HG03469 (cell line): Measurements from ENCODE around the gene SWT1.

Source experiments
- ATAC-seq: cut with Tn5 transposase; IDR thresholded peaks from one replicate; pipeline ENCODE4 v1.9.1; 2021; ENCODE audit warnings: mild to moderate bottlenecking, moderate library complexity, moderate number of reproducible peaks; ENCODE audit not compliant: unreplicated experiment

Gene SWT1

GRCh38 chr1:185156854-185157598 is at the start of gene SWT1, which contains the start of gene TRMT1L:
Gene SWT1, plus strand, starts transcription at chr1:185157167. Its CDS starts 3,675 bp downstream, at chr1:185160842.
Gene TRMT1L, minus strand, starts transcription at chr1:185156953. Its CDS starts 241 bp downstream, at chr1:185156712.
- peak; percentile 88 for ATAC-seq

GRCh38 chr1:185108321-185108720 is 48.6 kb upstream of the SWT1 start:
- ATAC-seq, result no peak

GRCh38 chr1:185110145-185110544 is 46.8 kb upstream of the SWT1 start:
- no peak for ATAC-seq

GRCh38 chr1:185111873-185112272 is 45.1 kb upstream of the SWT1 start:
- ATAC-seq, result no peak

- no peak for ATAC-seq
These were observed 44.6 kb upstream of the SWT1 start for GRCh38 chr1:185112356-185112755.

GRCh38 chr1:185129708-185130107 is 27.3 kb upstream of the SWT1 start:
- no peak for ATAC-seq

- no peak for ATAC-seq
These were observed 24.4 kb upstream of the SWT1 start for GRCh38 chr1:185132534-185132933.

GRCh38 chr1:185137896-185138545 is 18.9 kb upstream of the SWT1 start:
- ATAC-seq, result no peak

GRCh38 chr1:185139246-185139645 is 17.7 kb upstream of the SWT1 start:
- ATAC-seq, result no peak

- ATAC-seq, result no peak
These were observed 12.7 kb upstream of the SWT1 start for GRCh38 chr1:185144233-185144632.

GRCh38 chr1:185151215-185151614 is 5.8 kb upstream of the SWT1 start:
- no peak for ATAC-seq

GRCh38 chr1:185152187-185152767 is 4.7 kb upstream of the SWT1 start:
- no peak for ATAC-seq

- no peak for ATAC-seq
These were observed 2.0 kb upstream of the SWT1 start for GRCh38 chr1:185154912-185155513.

GRCh38 chr1:185155600-185156287 is 1.2 kb upstream of the SWT1 start:
- no peak for ATAC-seq

GRCh38 chr1:185156288-185156853 is 596 bp upstream of the SWT1 start:
- peak; percentile 10 for ATAC-seq

GRCh38 chr1:185157599-185158412 is 839 bp downstream of the SWT1 start:
- ATAC-seq, result no peak

GRCh38 chr1:185158800-185159199 is 1.8 kb downstream of the SWT1 start:
- no peak for ATAC-seq

GRCh38 chr1:185159966-185160365 is 3.0 kb downstream of the SWT1 start:
- ATAC-seq, result no peak

GRCh38 chr1:185162491-185162890 is 5.5 kb downstream of the SWT1 start:
- ATAC-seq, result no peak

GRCh38 chr1:185166106-185166505 is 9.1 kb downstream of the SWT1 start:
- no peak for ATAC-seq
